Hematopoietic multipotent progenitor cell treated with erythropoietin and hydrocortisone succinate and interleukin-3 and kit ligand, for 15 days (in vitro differentiated cells): ENCODE data around the gene VOPP1.
A peak's percentile ranks its signal among the peaks of the same experiment; 100 is the strongest.
"Not testable (repeated sequence)": the region's sequence is repeated elsewhere in the genome, so short reads cannot be mapped to it uniquely, and the experiment has no call there.

Experiments used
- DNase-seq: peaks from one replicate; pipeline ENCODE4 v3.0.0-alpha.2; 2015; ENCODE audit warnings: low spot score

Gene VOPP1

GRCh38 chr7:55572378-55573233 lies at the start of gene VOPP1:
TSS of gene VOPP1 (minus strand) at chr7:55572502. CDS start at chr7:55572324, 178 bp downstream.
- peak; percentile 60 for DNase-seq

DNA sequence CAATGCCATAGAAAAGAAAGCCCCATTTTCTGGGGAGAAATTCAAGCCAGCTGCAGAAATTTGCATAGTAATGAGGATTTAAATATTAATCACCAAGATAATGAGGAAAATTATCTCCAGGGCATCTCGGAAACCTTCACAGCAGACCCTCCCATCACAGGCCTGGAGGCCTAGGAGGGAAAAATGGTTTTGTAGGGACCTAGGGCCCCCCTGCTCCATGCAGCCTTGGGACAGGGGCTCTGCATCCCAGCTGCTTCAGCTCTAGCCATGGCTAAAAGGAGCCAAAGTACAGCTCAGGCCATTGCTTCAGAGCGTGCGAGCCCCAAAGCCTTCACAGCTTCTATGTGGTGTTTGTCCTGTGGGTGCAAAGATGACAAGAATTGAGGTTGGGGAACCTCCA lies 46.6 kb upstream of the VOPP1 start:
- no peak for DNase-seq

GRCh38 chr7:55614365-55615064 lies 42.2 kb upstream of the VOPP1 start:
- DNase-seq = not testable (repeated sequence)

GRCh38 chr7:55609726-55610125 lies 37.4 kb upstream of the VOPP1 start:
- DNase-seq = not testable (repeated sequence)

DNA sequence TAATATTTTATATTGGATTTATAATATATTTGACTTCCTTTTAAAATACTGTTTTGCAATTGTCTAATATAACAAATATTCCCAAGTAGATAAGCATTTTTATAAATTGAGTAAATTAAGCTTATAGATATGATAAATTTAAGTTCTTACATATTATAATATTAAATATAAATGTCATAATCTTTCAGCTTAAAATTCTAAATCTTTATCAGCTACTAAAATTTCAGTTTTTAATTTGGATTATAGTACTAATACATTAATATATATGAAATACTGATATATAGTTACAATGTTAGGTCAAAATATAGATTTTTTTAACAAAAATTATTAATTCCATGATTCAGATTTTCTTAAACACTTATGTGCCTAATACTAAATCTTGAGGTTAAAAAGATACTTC lies 33.4 kb upstream of the VOPP1 start:
- DNase-seq = not testable (repeated sequence)

- DNase-seq = not testable (repeated sequence)
Measured at GRCh38 chr7:55597944-55598499, 25.7 kb upstream of the VOPP1 start.

DNA sequence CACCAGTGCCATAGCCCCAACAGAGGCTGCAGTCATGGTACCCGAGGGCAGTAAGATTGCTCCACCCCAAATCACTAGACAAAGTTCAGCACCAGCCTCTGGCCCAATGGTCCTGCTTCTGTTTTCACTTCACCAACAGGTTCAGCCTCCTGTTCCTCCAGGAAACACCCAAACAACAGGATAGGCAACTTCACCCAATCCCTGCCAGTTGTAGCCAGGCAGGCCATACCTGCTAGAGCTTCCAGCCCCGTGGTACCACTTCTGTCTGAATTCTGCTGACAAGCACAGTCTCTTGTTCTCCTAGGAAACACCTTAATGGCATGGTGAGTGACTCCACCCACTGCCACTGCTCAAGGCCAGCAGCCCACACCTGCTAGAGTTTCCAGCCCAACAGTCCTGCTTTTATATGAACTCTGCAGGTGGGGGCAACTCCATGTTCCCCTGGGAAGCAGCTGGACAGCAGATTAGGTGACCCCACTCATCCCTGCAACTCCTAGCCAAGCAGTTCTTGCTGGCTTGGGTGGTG lies 25.0 kb upstream of the VOPP1 start:
- DNase-seq = not testable (repeated sequence)

GRCh38 chr7:55595511-55595910 lies 23.2 kb upstream of the VOPP1 start:
- DNase-seq = no peak

DNA sequence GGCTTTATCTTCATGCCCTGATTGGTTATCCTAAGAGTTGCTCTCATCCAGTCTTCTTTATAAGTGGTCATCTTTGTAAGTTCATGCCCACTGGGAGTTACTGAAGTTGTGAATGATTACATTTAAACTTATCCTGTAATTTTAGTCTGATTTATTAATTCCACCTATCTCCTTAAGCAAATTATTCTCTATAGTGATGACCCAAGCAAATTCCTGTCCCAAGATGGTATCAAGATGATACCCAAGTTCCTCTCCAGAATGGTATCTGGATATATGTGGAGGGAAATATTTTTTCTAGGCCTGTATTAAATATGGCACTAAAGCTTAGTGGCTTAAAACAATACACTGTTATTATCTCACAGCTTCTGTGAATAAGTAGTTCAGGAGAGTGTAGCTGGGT lies 22.6 kb upstream of the VOPP1 start:
- no peak for DNase-seq

GRCh38 chr7:55594414-55594813 lies 22.1 kb upstream of the VOPP1 start:
- no peak for DNase-seq

DNA sequence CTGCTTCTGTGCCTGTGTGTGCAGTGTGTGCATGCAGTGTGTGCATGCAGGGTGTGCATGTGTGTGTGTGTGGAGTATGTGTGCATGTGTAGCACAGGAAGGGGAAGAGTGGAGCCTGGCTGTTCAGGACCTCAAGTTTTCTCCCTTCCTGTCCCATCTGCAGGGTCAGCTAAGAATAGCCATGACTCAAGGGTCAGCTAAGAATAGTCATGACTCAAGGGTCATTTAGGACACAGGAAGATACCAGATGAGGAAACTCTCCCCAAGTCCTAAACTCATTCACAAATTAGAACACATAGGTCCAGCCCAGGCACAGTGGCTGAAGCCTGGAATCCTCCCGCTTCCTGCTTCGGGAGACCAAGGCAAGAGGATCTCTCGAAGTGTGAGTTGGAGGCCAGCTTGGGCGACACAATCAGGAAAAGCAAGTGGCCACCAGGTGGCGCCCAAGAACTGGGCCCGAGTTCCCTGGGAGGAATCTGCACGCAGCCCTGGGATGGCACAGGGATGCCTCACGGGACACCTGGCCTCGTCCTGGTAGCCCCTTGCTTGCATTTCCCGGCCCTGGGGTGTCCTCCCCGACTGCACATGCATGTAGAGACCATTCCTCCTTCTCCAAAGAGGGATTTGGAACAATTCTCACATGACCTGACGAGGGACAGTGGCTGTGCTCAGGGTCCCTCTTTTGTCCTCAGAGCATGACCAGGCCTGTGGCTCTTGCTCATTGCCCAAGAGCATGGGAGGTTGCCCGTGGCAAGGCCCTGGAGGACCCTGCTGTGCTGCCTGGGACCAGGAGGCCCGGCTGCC lies 21.4 kb upstream of the VOPP1 start:
- peak; percentile 66 for DNase-seq

- DNase-seq = no peak
Measured at GRCh38 chr7:55593172-55593514, 20.8 kb upstream of the VOPP1 start.

DNA sequence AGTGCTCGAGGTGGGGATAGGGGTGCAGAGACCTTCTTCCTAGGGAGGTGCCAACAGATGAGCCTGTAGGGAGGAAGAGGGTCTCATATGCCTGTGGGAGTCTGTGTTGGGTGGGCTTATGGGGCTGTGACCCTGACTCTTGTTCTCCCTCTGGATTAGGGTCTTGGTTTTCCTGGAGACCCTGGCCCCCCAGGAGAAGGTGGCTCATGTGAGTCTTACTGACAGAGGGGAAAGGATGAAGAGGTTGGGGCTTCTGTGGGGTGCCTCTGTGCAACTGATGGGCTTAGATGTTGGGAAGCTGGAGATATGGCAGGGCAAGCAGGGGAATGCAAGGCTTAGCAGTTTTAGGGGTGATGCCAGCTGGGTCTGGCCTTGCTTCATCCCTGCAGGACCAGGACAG lies 20.2 kb upstream of the VOPP1 start:
- DNase-seq = no peak

DNA sequence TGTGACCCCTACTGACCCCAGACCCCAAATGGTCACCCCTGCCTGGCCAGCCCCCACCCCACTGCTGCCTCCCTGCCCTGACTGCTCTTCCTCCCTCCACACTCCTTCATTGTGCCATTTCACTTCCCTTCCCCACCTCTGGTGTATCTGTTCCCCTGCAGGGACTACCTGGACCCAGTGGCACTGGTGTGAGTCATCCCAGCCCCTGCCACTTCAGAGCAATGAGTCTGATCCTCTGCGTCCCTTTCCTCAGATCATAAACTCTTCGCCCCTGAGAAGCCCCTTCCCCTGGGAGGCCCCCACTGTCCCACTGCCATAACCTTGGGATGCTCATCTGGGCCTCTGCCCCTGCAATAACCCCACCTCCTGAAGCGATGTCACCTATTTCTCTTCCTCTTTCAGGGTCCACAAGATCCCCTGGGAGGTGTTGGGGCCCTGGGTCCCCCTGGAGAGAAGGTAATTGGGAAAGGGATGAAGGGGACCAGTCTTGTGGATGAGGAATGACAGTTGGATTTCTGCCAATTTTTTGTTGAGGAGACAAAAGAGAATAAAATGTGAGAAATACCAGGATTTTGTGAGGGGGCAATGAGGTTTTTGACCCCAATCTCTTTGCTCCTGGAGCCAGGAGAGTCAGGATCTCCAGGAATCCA lies 19.1 kb upstream of the VOPP1 start:
- no peak for DNase-seq

- DNase-seq = no peak
Measured at GRCh38 chr7:55590517-55591281, 18.4 kb upstream of the VOPP1 start.

- DNase-seq = no peak
Measured at GRCh38 chr7:55589905-55590304, 17.6 kb upstream of the VOPP1 start.

DNA sequence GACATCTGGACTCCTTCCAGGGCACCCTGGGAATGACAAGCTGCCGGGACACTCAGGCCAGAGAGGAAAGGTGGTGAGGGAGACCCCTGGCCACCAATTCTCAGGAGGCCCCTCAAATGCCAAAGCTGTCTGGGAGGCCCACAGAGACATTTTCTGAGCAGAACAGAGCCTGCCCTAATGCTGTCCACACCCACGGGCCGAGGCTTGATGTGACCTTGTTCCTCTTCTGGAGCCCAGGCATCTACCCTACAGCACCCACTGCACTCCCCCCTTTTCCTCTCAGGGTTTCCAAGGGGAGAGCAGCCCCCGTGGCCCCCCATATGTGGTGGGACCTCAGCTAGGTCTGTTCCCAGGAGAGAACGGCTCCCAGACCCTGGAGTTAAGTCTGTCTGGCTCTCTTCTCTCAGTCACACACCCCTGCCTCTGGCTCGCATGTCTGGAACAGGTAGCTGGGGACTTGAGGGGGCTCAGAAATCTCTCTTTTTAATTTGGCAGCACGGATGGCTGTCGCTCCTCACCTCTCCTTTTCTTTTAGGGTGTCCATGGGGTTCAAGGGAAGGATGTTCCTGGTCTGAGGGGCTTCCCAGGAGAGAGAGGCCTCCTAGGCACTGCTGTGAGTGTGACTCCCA lies 16.8 kb upstream of the VOPP1 start:
- no peak for DNase-seq

DNA sequence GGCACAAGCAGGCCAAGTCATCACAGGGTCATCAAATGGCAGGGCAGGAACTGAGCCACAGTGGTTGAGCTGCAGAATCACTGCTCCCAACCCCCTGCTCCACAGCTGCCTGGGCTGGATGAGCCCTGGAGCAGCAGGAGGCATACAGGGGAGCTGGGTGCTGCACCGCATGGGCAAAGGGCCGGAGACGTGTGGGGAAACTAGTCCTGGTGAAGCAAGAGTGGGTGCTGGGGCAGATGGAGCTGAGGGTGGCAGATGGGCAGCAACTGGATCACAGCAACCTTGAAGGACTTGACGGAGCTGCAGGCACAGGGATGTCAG lies 16.0 kb upstream of the VOPP1 start:
- DNase-seq = no peak

- no peak for DNase-seq
Measured at GRCh38 chr7:55587687-55588378, 15.5 kb upstream of the VOPP1 start.

DNA sequence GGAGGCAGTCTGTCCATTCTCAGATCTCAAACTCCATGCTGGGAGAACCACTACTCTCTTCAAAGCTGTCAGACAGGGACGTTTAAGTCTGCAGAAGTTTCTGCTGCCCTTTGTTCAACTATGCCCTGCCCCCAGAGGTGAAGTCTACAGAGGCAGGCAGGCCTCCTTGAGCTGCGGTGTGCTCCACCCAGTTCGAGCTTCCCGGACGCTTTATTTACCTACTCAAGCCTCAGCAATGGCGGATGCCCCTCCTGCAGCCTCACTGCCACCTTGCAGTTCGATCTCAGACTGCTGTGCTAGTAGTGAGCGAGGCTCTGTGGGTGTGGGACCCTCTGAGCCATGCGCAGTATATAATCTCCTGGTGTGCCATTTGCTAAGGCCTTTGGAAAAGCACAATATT lies 10.4 kb upstream of the VOPP1 start:
- DNase-seq = not testable (repeated sequence)
